Measurements from ENCODE around the gene FAM216B. TPM values are rescaled to one million over a fixed set of nuclear protein-coding genes. Genes with fewer than 3 reads are reported as not detected.

FAM216B gene
- total RNA-seq, 1 donor from 2014 or later: not detected

GRCh38 chr13:42735010-42735409, 46.4 kb upstream of the FAM216B start:
- no peaks in the 10 kb centered on the region for H3K9me3 ChIP-seq (ENCODE audit: insufficient read depth, low read depth, low read length)
- H3K4me3 ChIP-seq (ENCODE audit: insufficient read depth, low read depth, low read length): no peak overlapping the region
- no peaks in the 10 kb centered on the region for H3K4me1 ChIP-seq (ENCODE audit: insufficient read depth, low read length)
- no peaks in the 10 kb centered on the region for H3K27me3 Mint-ChIP-seq (ENCODE audit: low read depth, unreplicated experiment)
- no peak overlapping the region for H3K9ac ChIP-seq (ENCODE audit: low read length)
- H3K4me2 ChIP-seq (ENCODE audit: low read length): no peak overlapping the region
- H3K4me1 Mint-ChIP-seq (ENCODE audit: low read depth, unreplicated experiment): no peaks in the 10 kb centered on the region
- no peaks in the 10 kb centered on the region for H3K9me3 Mint-ChIP-seq (ENCODE audit: unreplicated experiment)
- FAIRE-seq (no peak), DNase-seq (ENCODE audit: low read depth) (no peak)
- H4K20me1 ChIP-seq (ENCODE audit: insufficient read depth, low read length): no peaks in the 10 kb centered on the region
- H3K27ac Mint-ChIP-seq (ENCODE audit: unreplicated experiment): no peak overlapping the region
- no peak overlapping the region for H2AFZ ChIP-seq (ENCODE audit: low read depth, low read length)
- no peak for TF ChIP-seq EZH2 (IDR thresholded peaks at IDR 0.05; ENCODE audit: insufficient read depth, low read length)
- TF ChIP-seq CTCF (IDR thresholded peaks at IDR 0.05; ENCODE audit: insufficient read depth, low read depth, low read length): no peak
- no peaks in the 10 kb centered on the region for H3K79me2 ChIP-seq (ENCODE audit: insufficient read depth, low read length)
- no peaks in the 10 kb centered on the region for H3K27me3 ChIP-seq (ENCODE audit: insufficient read depth, low read length)
- H3K27ac ChIP-seq (ENCODE audit: low read depth, low read length): no peak overlapping the region
- H3K4me3 Mint-ChIP-seq (ENCODE audit: unreplicated experiment): no peak overlapping the region
- no peaks in the 10 kb centered on the region for H3K36me3 ChIP-seq (ENCODE audit: insufficient read depth, low read length)
- no peaks in the 10 kb centered on the region for H3K36me3 Mint-ChIP-seq (ENCODE audit: low read depth, unreplicated experiment)

GRCh38 chr13:42740753-42741152, 40.6 kb upstream of the FAM216B start:
- Mint-ChIP-seq H3K27me3 (ENCODE audit: low read depth, unreplicated experiment) (no peaks in the 10 kb centered on the region), H3K27ac (ENCODE audit: unreplicated experiment) (no peak overlapping the region), H3K9me3 (ENCODE audit: unreplicated experiment) (no peaks in the 10 kb centered on the region), H3K36me3 (ENCODE audit: low read depth, unreplicated experiment) (peaks cover 2% of the 10 kb centered on the region), H3K4me1 (ENCODE audit: low read depth, unreplicated experiment) (peaks cover 2% of the 10 kb centered on the region), H3K4me3 (ENCODE audit: unreplicated experiment) (no peak overlapping the region)
- no peak for DNase-seq (ENCODE audit: low read depth)
- FAIRE-seq: no peak
- Histone ChIP-seq H3K4me3 (ENCODE audit: insufficient read depth, low read depth, low read length) (no peak overlapping the region), H3K4me1 (ENCODE audit: insufficient read depth, low read length) (no peaks in the 10 kb centered on the region), H2AFZ (ENCODE audit: low read depth, low read length) (no peak overlapping the region), H3K36me3 (ENCODE audit: insufficient read depth, low read length) (no peaks in the 10 kb centered on the region), H3K4me2 (ENCODE audit: low read length) (no peak overlapping the region), H3K9me3 (ENCODE audit: insufficient read depth, low read depth, low read length) (no peaks in the 10 kb centered on the region), H3K27me3 (ENCODE audit: insufficient read depth, low read length) (peaks cover 7% of the 10 kb centered on the region), H3K9ac (ENCODE audit: low read length) (no peak overlapping the region), H3K79me2 (ENCODE audit: insufficient read depth, low read length) (no peaks in the 10 kb centered on the region), H3K27ac (ENCODE audit: low read depth, low read length) (no peak overlapping the region), H4K20me1 (ENCODE audit: insufficient read depth, low read length) (no peaks in the 10 kb centered on the region)
- TF ChIP-seq EZH2 (IDR thresholded peaks at IDR 0.05; ENCODE audit: insufficient read depth, low read length): no peak
- TF ChIP-seq CTCF (IDR thresholded peaks at IDR 0.05; ENCODE audit: insufficient read depth, low read depth, low read length): no peak

- no peak overlapping the region for H3K4me2 ChIP-seq (ENCODE audit: low read length)
- no peaks in the 10 kb centered on the region for H3K36me3 ChIP-seq (ENCODE audit: insufficient read depth, low read length)
- H3K79me2 ChIP-seq (ENCODE audit: insufficient read depth, low read length): no peaks in the 10 kb centered on the region
- no peak overlapping the region for H3K27ac Mint-ChIP-seq (ENCODE audit: unreplicated experiment)
- no peak overlapping the region for H3K4me3 ChIP-seq (ENCODE audit: insufficient read depth, low read depth, low read length)
- FAIRE-seq: no peak
- peaks cover 2% of the 10 kb centered on the region for H3K4me1 Mint-ChIP-seq (ENCODE audit: low read depth, unreplicated experiment)
- no peaks in the 10 kb centered on the region for H4K20me1 ChIP-seq (ENCODE audit: insufficient read depth, low read length)
- H3K9me3 Mint-ChIP-seq (ENCODE audit: unreplicated experiment): no peaks in the 10 kb centered on the region
- H3K27me3 ChIP-seq (ENCODE audit: insufficient read depth, low read length): peaks cover 7% of the 10 kb centered on the region
- no peak overlapping the region for H3K4me3 Mint-ChIP-seq (ENCODE audit: unreplicated experiment)
- DNase-seq (ENCODE audit: low read depth): no peak
- peaks cover 4% of the 10 kb centered on the region for H3K4me1 ChIP-seq (ENCODE audit: insufficient read depth, low read length)
- H3K27ac ChIP-seq (ENCODE audit: low read depth, low read length): no peak overlapping the region
- H3K27me3 Mint-ChIP-seq (ENCODE audit: low read depth, unreplicated experiment): no peaks in the 10 kb centered on the region
- H3K36me3 Mint-ChIP-seq (ENCODE audit: low read depth, unreplicated experiment): peaks cover 2% of the 10 kb centered on the region
- H2AFZ ChIP-seq (ENCODE audit: low read depth, low read length): no peak overlapping the region
- no peak overlapping the region for H3K9ac ChIP-seq (ENCODE audit: low read length)
- no peak for TF ChIP-seq EZH2 (IDR thresholded peaks at IDR 0.05; ENCODE audit: insufficient read depth, low read length)
- no peak for TF ChIP-seq CTCF (IDR thresholded peaks at IDR 0.05; ENCODE audit: insufficient read depth, low read depth, low read length)
- H3K9me3 ChIP-seq (ENCODE audit: insufficient read depth, low read depth, low read length): no peaks in the 10 kb centered on the region
Observed at GRCh38 chr13:42741914-42742313, 39.5 kb upstream of the FAM216B start.

Measured in astrocyte (in vitro differentiated cells and primary cell).